HCT116 (cell line): ENCODE measurements around the gene ZNF138. TPM values are rescaled to one million over a fixed set of nuclear protein-coding genes. Genes with fewer than 3 reads are reported as not detected.
A peak's percentile ranks its signal among the peaks of the same experiment; 100 is the strongest.

Experiments
- ATAC-seq: fragments of 200-7000 bp; cut with Tn5 transposase; 2 replicates; pipeline ENCODE4 v1.9.1; 2020; ENCODE audit warnings: mild to moderate bottlenecking, moderate library complexity
- BruUV-seq: library from RNA; stranded (reverse); fragments of 400-500 nt; replicated peaks from 2 replicates; lab custom pipeline; 2021; lab: Mats Ljungman, UMichigan
- CTCF ChIA-PET: fragments of 300-600 bp; sonication (Branson Sonifier 250); formaldehyde crosslinking; loops from one replicate; lab custom pipeline; 2021; ENCODE audit warnings: antibody characterized with exemption; lab: Charles Lee
- POLR2A ChIA-PET: fragments of 300-600, 350-600 bp; sonication (Branson Sonifier 250); formaldehyde crosslinking; loops from one replicate; lab custom pipeline; 2021; ENCODE audit warnings: antibody characterized with exemption; lab: Charles Lee
- RAD21 ChIA-PET, 2 experiments: fragments of 300-600 bp; sonication (Branson Sonifier 250); formaldehyde crosslinking; loops; one replicate each; lab custom pipeline; 2023; ENCODE audit warnings: low total read pairs in 2 of 2; ENCODE audit not compliant: uncharacterized antibody in 2 of 2, unreplicated experiment in 2 of 2, low non-redundant PET in 1 of 2; lab: Charles Lee
- DNase-seq: peaks from one replicate; pipeline ENCODE4 v3.0.0-alpha.2; 2010; ENCODE audit warnings: low read depth, low spot score
- H2AFZ ChIP-seq: fragments of 200-600 bp; shearing (Covaris generic), sonication (generic); 2 replicates; pipeline ENCODE4 v1.6.1; 2017; ENCODE audit warnings: low read depth, mixed run types, mixed read lengths, antibody characterized with exemption, low read length; ENCODE audit not compliant: poor library complexity, severe bottlenecking
- H3K27ac ChIP-seq: 2 replicates; pipeline ENCODE4 v1.5.1; 2012; ENCODE audit warnings: low read depth, low read length
- H3K27me3 ChIP-seq: fragments of 200-600 bp; sonication (generic); 2 replicates; pipeline ENCODE4 v1.6.1; 2016; ENCODE audit warnings: mixed run types, low read length, mixed read lengths; ENCODE audit not compliant: insufficient read depth
- H3K36me3 ChIP-seq, 2 experiments: fragments of 200-500 bp in 1 of 2; fragments of 200-600 bp in 1 of 2; sonication (Bioruptor generic) in 1 of 2; sonication (generic) in 1 of 2; 2 replicates each; pipeline versions ENCODE4 v1.5.1 to v1.6.1; 2014 to 2016; ENCODE audit warnings: low read length in 2 of 2, inconsistent platforms in 1 of 2, mixed read lengths in 1 of 2, mixed run types in 1 of 2; ENCODE audit not compliant: insufficient read depth in 2 of 2, control insufficient read depth in 1 of 2
- H3K4me1 ChIP-seq, 2 experiments: fragments of 200-600 bp in 1 of 2; sonication (generic) in 1 of 2; 2 replicates each; pipeline versions ENCODE4 v1.5.1 to v1.6.1; 2012 to 2017; ENCODE audit warnings: low read length in 2 of 2, inconsistent platforms in 1 of 2, mild to moderate bottlenecking in 1 of 2, mixed read lengths in 1 of 2, mixed run types in 1 of 2, moderate library complexity in 1 of 2; ENCODE audit not compliant: insufficient read depth in 2 of 2, control insufficient read depth in 1 of 2
- H3K4me2 ChIP-seq: fragments of 200-600 bp; sonication (generic); 2 replicates; pipeline ENCODE4 v1.6.1; 2017; ENCODE audit warnings: mixed run types, low read length, mixed read lengths
- H3K4me3 ChIP-seq, 2 experiments: fragments of 200-600 bp in 1 of 2; sonication (generic) in 1 of 2; replicated peaks in 1 of 2; 2 replicates each; pipeline ENCODE4 v1.5.1; 2011 to 2016; ENCODE audit warnings: low read length in 2 of 2, control low read depth in 1 of 2, low read depth in 1 of 2, mild to moderate bottlenecking in 1 of 2, mixed read lengths in 1 of 2, mixed run types in 1 of 2
- H3K79me2 ChIP-seq: fragments of 200-600 bp; sonication (generic); 2 replicates; pipeline ENCODE4 v1.6.1; 2017; ENCODE audit warnings: mild to moderate bottlenecking, mixed run types, low read length, moderate library complexity, mixed read lengths; ENCODE audit not compliant: insufficient read depth
- H3K9ac ChIP-seq: fragments of 200-600 bp; sonication (generic); 2 replicates; pipeline ENCODE4 v1.6.1; 2016; ENCODE audit warnings: low read length, mixed read lengths
- H3K9me2 ChIP-seq: fragments of 200-600 bp; sonication (generic), shearing (Covaris generic); 2 replicates; pipeline ENCODE4 v1.6.1; 2017; ENCODE audit warnings: mixed run types, mild to moderate bottlenecking, moderate library complexity; ENCODE audit not compliant: insufficient read depth
- H3K9me3 ChIP-seq, 2 experiments: fragments of 200-500 bp in 1 of 2; fragments of 200-600 bp in 1 of 2; sonication (Bioruptor generic) in 1 of 2; sonication (generic) in 1 of 2; 2 replicates each; pipeline ENCODE4 v1.6.1; 2014 to 2017; ENCODE audit warnings: low read length in 2 of 2, mixed read lengths in 2 of 2, inconsistent platforms in 1 of 2, low read depth in 1 of 2, mild to moderate bottlenecking in 1 of 2, mixed run types in 1 of 2, moderate library complexity in 1 of 2; ENCODE audit not compliant: control insufficient read depth in 1 of 2, insufficient read depth in 1 of 2
- H4K20me1 ChIP-seq: fragments of 200-600 bp; sonication (generic), shearing (Covaris generic); 2 replicates; pipeline ENCODE4 v1.6.1; 2017; ENCODE audit warnings: mixed run types, mild to moderate bottlenecking, moderate library complexity; ENCODE audit not compliant: insufficient read depth
- ATF3 ChIP-seq: IDR thresholded peaks from 2 replicates; pipeline ENCODE4 v1.6.1; 2012
- CBX3 ChIP-seq: IDR thresholded peaks from 2 replicates; pipeline ENCODE4 v1.6.1; 2012; ENCODE audit warnings: low read depth
- CEBPB ChIP-seq: IDR thresholded peaks from 2 replicates; pipeline ENCODE4 v1.6.1; 2012; ENCODE audit warnings: low read depth
- CTCF ChIP-seq, 3 experiments: fragments of 200-600 bp in 1 of 3; sonication (generic) in 1 of 3; IDR thresholded peaks in 2 of 3; conservative IDR thresholded peaks in 1 of 3; 2 replicates each; pipeline ENCODE4 v1.5.1; 2012 to 2017; ENCODE audit warnings: low read depth in 2 of 3, low read length in 2 of 3, antibody characterized with exemption in 1 of 3, borderline replicate concordance in 1 of 3, control low read depth in 1 of 3, mild to moderate bottlenecking in 1 of 3, mixed read lengths in 1 of 3, mixed run types in 1 of 3, moderate library complexity in 1 of 3; ENCODE audit not compliant: insufficient read depth in 1 of 3
- EGR1 ChIP-seq: IDR thresholded peaks from 2 replicates; pipeline ENCODE4 v1.6.1; 2012; ENCODE audit warnings: low read depth
- ELF1 ChIP-seq: IDR thresholded peaks from 2 replicates; pipeline ENCODE4 v1.6.1; 2012; ENCODE audit warnings: low read depth, borderline replicate concordance
- EZH2 ChIP-seq: fragments of 200-600 bp; sonication (generic); IDR thresholded peaks from 2 replicates; pipeline ENCODE4 v1.6.1; 2017; ENCODE audit warnings: antibody characterized with exemption, mixed run types
- EZH2phosphoT487 ChIP-seq: fragments of 200-600 bp; IDR thresholded peaks from 2 replicates; pipeline ENCODE4 v1.6.1; 2018; ENCODE audit warnings: antibody characterized with exemption, borderline replicate concordance
- JUND ChIP-seq: IDR thresholded peaks from 2 replicates; pipeline ENCODE4 v1.6.1; 2012
- MAX ChIP-seq: IDR thresholded peaks from 2 replicates; pipeline ENCODE4 v1.6.1; 2012
- POLR2A ChIP-seq: IDR thresholded peaks from 2 replicates; pipeline ENCODE4 v1.7.0; 2011; ENCODE audit warnings: borderline replicate concordance; ENCODE audit not compliant: insufficient read depth, insufficient read length; ENCODE audit errors: extremely low read depth
- POLR2AphosphoS5 ChIP-seq: IDR thresholded peaks from 2 replicates; pipeline ENCODE4 v1.6.1; 2011; ENCODE audit warnings: mild to moderate bottlenecking, low read depth, low read length, moderate library complexity
- RAD21 ChIP-seq: IDR thresholded peaks from 2 replicates; pipeline ENCODE4 v1.6.1; 2012; ENCODE audit warnings: low read depth, mild to moderate bottlenecking
- SIN3A ChIP-seq: IDR thresholded peaks from 2 replicates; pipeline ENCODE4 v1.6.1; 2012; ENCODE audit warnings: low read depth
- SP1 ChIP-seq: IDR thresholded peaks from 2 replicates; pipeline ENCODE4 v1.6.1; 2012; ENCODE audit warnings: low read depth
- TCF7L2 ChIP-seq: IDR thresholded peaks from 2 replicates; pipeline ENCODE4 v1.7.0; 2011; ENCODE audit warnings: borderline replicate concordance, inconsistent platforms; ENCODE audit not compliant: insufficient read depth, insufficient read length; ENCODE audit errors: extremely low read depth
- YY1 ChIP-seq: IDR thresholded peaks from 2 replicates; pipeline ENCODE4 v1.6.1; 2011; ENCODE audit warnings: low read length, low read depth, moderate library complexity, mild to moderate bottlenecking; ENCODE audit not compliant: insufficient replicate concordance; ENCODE audit errors: extremely low read depth
- ZBTB33 ChIP-seq: IDR thresholded peaks from 2 replicates; pipeline ENCODE4 v1.6.1; 2011; ENCODE audit warnings: mild to moderate bottlenecking, low read length, moderate library complexity; ENCODE audit not compliant: insufficient replicate concordance; ENCODE audit errors: extremely low read depth
- ZFX ChIP-seq: fragments of 450-650 bp; IDR thresholded peaks from 2 replicates; pipeline ENCODE4 v1.6.1; 2017
- ZNF274 ChIP-seq: fragments of 200-500 bp; sonication (Bioruptor generic); IDR thresholded peaks from 2 replicates; pipeline ENCODE4 v1.6.1; 2014; ENCODE audit warnings: mild to moderate bottlenecking, low read depth, low read length, inconsistent platforms
- intact Hi-C: fragments of 100-400 bp; cut with micrococcal nuclease; formaldehyde crosslinking; loops from 2 replicates; pipeline ENCODE4 v1.10.0; 2022
- total RNA-seq: library from RNA; stranded (reverse); gene quantifications from one replicate; pipeline ENCODE4 v1.2.1, GENCODE V29; 2021; ENCODE audit not compliant: unreplicated experiment

Gene ZNF138
- total RNA-seq, 1 experiment from 2014 or later = 10.1 TPM

- TF ChIP-seq ELF1 (peak; percentile 48), SP1 (peak; percentile 95)
Measured at GRCh38 chr7:64794171-64794844, at the start of gene ZNF138 (continued).

GRCh38 chr7:64744680-64745079, 49.5 kb upstream of the ZNF138 start:
- POLR2A ChIA-PET = no interaction called here
- Histone ChIP-seq H3K27ac (no peak overlapping the region), H3K9ac (no peak overlapping the region), H3K4me1 (no peaks in the 10 kb centered on the region), H3K9me3 (no peaks in the 10 kb centered on the region), H3K4me3 (no peak overlapping the region), H3K9me2 (no peaks in the 10 kb centered on the region), H3K36me3 (no peaks in the 10 kb centered on the region), H3K79me2 (no peaks in the 10 kb centered on the region), H3K27me3 (no peaks in the 10 kb centered on the region), H2AFZ (no peak overlapping the region), H4K20me1 (no peaks in the 10 kb centered on the region), H3K4me2 (no peak overlapping the region)
- intact Hi-C loops = no loop called here
- TF ChIP-seq SIN3A (no peak), ZFX (no peak), CBX3 (no peak), POLR2AphosphoS5 (no peak), EZH2phosphoT487 (no peak), ATF3 (no peak), POLR2A (no peak), CTCF (IDR thresholded peaks at IDR 0.05 in 2 of 3, conservative IDR thresholded peaks at IDR 0.05 in 1 of 3; ENCODE audit: borderline replicate concordance in 1 of 3, insufficient read depth in 1 of 3, low read depth in 2 of 3, low read length in 2 of 3) (no peak), CEBPB (no peak), ZNF274 (no peak), EZH2 (no peak), ZBTB33 (no peak), SP1 (no peak), YY1 (no peak), JUND (no peak), MAX (no peak), TCF7L2 (no peak), EGR1 (no peak), ELF1 (no peak), RAD21 (no peak)
- no peak for DNase-seq
- CTCF ChIA-PET = no interaction called here
- RAD21 ChIA-PET = no interaction called here
- no TSS peak for BruUV-seq
- ATAC-seq = no peak
